ENCODE measurements around the gene C1QTNF8.

DNA sequence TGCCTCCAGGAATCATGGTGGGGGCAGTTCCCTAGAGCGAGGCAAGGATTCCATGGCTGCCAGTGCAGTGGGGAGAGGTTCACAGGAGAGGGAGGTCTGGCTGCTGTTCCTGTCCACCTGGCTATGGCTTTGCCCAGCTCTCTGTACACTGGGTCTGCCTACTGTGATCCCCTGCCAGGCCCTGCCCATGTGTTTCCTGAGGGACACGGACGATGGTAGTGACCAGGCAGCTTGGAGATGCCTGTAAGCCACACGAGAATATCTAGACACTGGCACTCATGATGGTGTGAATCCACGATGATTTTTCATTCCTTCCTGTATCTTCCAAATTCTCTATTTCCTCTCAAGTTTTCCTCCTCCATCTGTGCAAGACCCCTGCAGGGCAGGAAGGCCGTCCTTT lies 11.1 kb downstream of the C1QTNF8 start:
- TF ChIP-seq, protein P1, sequence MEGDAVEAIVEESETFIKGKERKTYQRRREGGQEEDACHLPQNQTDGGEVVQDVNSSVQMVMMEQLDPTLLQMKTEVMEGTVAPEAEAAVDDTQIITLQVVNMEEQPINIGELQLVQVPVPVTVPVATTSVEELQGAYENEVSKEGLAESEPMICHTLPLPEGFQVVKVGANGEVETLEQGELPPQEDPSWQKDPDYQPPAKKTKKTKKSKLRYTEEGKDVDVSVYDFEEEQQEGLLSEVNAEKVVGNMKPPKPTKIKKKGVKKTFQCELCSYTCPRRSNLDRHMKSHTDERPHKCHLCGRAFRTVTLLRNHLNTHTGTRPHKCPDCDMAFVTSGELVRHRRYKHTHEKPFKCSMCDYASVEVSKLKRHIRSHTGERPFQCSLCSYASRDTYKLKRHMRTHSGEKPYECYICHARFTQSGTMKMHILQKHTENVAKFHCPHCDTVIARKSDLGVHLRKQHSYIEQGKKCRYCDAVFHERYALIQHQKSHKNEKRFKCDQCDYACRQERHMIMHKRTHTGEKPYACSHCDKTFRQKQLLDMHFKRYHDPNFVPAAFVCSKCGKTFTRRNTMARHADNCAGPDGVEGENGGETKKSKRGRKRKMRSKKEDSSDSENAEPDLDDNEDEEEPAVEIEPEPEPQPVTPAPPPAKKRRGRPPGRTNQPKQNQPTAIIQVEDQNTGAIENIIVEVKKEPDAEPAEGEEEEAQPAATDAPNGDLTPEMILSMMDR (conservative IDR thresholded peaks at IDR 0.05), result no peak
- TF ChIP-seq EZH2 (IDR thresholded peaks at IDR 0.05; ENCODE audit: low read depth), result no peak

Data from PC-9 (cell line).